GM23338 (cell line): Measurements from ENCODE around the gene KCNH8. TPM values are rescaled to one million over a fixed set of nuclear protein-coding genes. Genes with fewer than 3 reads are reported as not detected.

Experiments
- ATAC-seq: fragments of 200-7000 bp; cut with Tn5 transposase; 3 replicates; pipeline ENCODE4 v1.9.1; 2020
- DNase-seq: peaks from one replicate; pipeline ENCODE4 v3.0.0-alpha.2; 2015; ENCODE audit warnings: low spot score
- H2AFZ ChIP-seq: fragments of 200-600 bp; sonication (generic); 2 replicates; pipeline ENCODE4 v1.8.0; 2016; ENCODE audit warnings: antibody characterized with exemption, mild to moderate bottlenecking, moderate library complexity
- H3F3A ChIP-seq: fragments of 200-600 bp; sonication (generic); replicated peaks from 2 replicates; pipeline ENCODE4 v1.8.0; 2017; ENCODE audit warnings: antibody characterized with exemption, mixed run types, low read depth
- H3K27ac ChIP-seq: fragments of 200-600 bp; sonication (generic); 2 replicates; pipeline ENCODE4 v1.6.1; 2016; ENCODE audit warnings: low read depth
- H3K27me3 ChIP-seq: fragments of 200-600 bp; sonication (generic); 2 replicates; pipeline ENCODE4 v1.8.0; 2016; ENCODE audit warnings: mild to moderate bottlenecking, mixed run types, moderate library complexity; ENCODE audit not compliant: insufficient read depth
- H3K36me3 ChIP-seq: fragments of 200-600 bp; sonication (generic); 2 replicates; pipeline ENCODE4 v1.8.0; 2016; ENCODE audit warnings: mild to moderate bottlenecking; ENCODE audit not compliant: insufficient read depth
- H3K4me1 ChIP-seq: fragments of 200-600 bp; sonication (generic); 2 replicates; pipeline ENCODE4 v1.8.0; 2016; ENCODE audit warnings: mild to moderate bottlenecking, moderate library complexity; ENCODE audit not compliant: insufficient read depth
- H3K4me2 ChIP-seq: fragments of 200-600 bp; sonication (generic); 2 replicates; pipeline ENCODE4 v1.7.1; 2017; ENCODE audit warnings: mixed run types
- H3K4me3 ChIP-seq: fragments of 200-600 bp; sonication (generic); 2 replicates; pipeline ENCODE4 v1.6.1; 2016; ENCODE audit warnings: mixed run types
- H3K79me2 ChIP-seq: fragments of 200-600 bp; sonication (generic); replicated peaks from 2 replicates; pipeline ENCODE4 v1.8.0; 2017; ENCODE audit warnings: mild to moderate bottlenecking; ENCODE audit not compliant: insufficient read depth
- H3K9me2 ChIP-seq: fragments of 200-600 bp; sonication (generic); 2 replicates; pipeline ENCODE4 v1.8.0; 2017; ENCODE audit not compliant: insufficient read depth
- H4K20me1 ChIP-seq: fragments of 200-600 bp; sonication (generic); replicated peaks from 2 replicates; pipeline ENCODE4 v1.8.0; 2017; ENCODE audit warnings: mild to moderate bottlenecking; ENCODE audit not compliant: insufficient read depth
- H3K27ac Mint-ChIP-seq: 2 replicates; pipeline ENCODE4 v1.8.0; 2020; ENCODE audit warnings: inconsistent platforms, mild to moderate bottlenecking, moderate library complexity, mixed read lengths
- H3K27me3 Mint-ChIP-seq: 3 replicates; pipeline ENCODE4 v1.8.0; 2022; ENCODE audit warnings: low read depth, mild to moderate bottlenecking, moderate library complexity, mixed read lengths, inconsistent platforms; ENCODE audit not compliant: insufficient read depth, poor library complexity
- H3K36me3 Mint-ChIP-seq: 3 replicates; pipeline ENCODE4 v1.8.0; 2021; ENCODE audit warnings: low read depth, mild to moderate bottlenecking, inconsistent platforms, moderate library complexity, mixed read lengths
- H3K4me1 Mint-ChIP-seq: 3 replicates; pipeline ENCODE4 v1.8.0; 2020; ENCODE audit warnings: mild to moderate bottlenecking, inconsistent platforms, mixed read lengths
- H3K4me3 Mint-ChIP-seq: 3 replicates; pipeline ENCODE4 v1.8.0; 2021; ENCODE audit warnings: moderate library complexity, mild to moderate bottlenecking, inconsistent platforms, mixed read lengths
- H3K9me3 Mint-ChIP-seq: 3 replicates; pipeline ENCODE4 v1.8.0; 2020; ENCODE audit warnings: moderate library complexity, mild to moderate bottlenecking, inconsistent platforms, mixed read lengths
- EZH2phosphoT487 ChIP-seq: fragments of 200-600 bp; sonication (generic); IDR thresholded peaks from one replicate; pipeline ENCODE4 v1.8.1; 2018; ENCODE audit warnings: antibody characterized with exemption; ENCODE audit not compliant: unreplicated experiment
- JUNB ChIP-seq: IDR thresholded peaks from one replicate; pipeline ENCODE4 v1.6.1; 2016; ENCODE audit warnings: antibody characterized with exemption; ENCODE audit not compliant: unreplicated experiment
- NANOG ChIP-seq: IDR thresholded peaks from 2 replicates; pipeline ENCODE4 v1.6.1; 2016; ENCODE audit warnings: antibody characterized with exemption, borderline replicate concordance
- POLR2AphosphoS5 ChIP-seq: IDR thresholded peaks from 2 replicates; pipeline ENCODE4 v1.6.1; 2016; ENCODE audit warnings: antibody characterized with exemption, low read depth
- REST ChIP-seq: IDR thresholded peaks from one replicate; pipeline ENCODE4 v1.6.1; 2018; ENCODE audit warnings: antibody characterized with exemption; ENCODE audit not compliant: unreplicated experiment
- STAT1 ChIP-seq: IDR thresholded peaks from one replicate; pipeline ENCODE4 v1.6.1; 2016; ENCODE audit warnings: antibody characterized with exemption; ENCODE audit not compliant: unreplicated experiment
- ZNF114 ChIP-seq: fragments of 250-450 bp; sonication (Bioruptor Pico); IDR thresholded peaks from 2 replicates; pipeline ENCODE4 v1.5.0; 2020; ENCODE audit warnings: mild to moderate bottlenecking, moderate library complexity
- ZNF331 ChIP-seq: fragments of 250-450 bp; sonication (Bioruptor Pico); IDR thresholded peaks from 2 replicates; pipeline ENCODE4 v1.5.0; 2020; ENCODE audit warnings: low read depth, mild to moderate bottlenecking, moderate library complexity
- ZNF462 ChIP-seq: fragments of 250-450 bp; sonication (Bioruptor Pico); IDR thresholded peaks from 2 replicates; pipeline ENCODE4 v1.5.0; 2020; ENCODE audit warnings: mild to moderate bottlenecking, moderate library complexity
- polyA plus RNA-seq: library from polyadenylated mRNA; unstranded; fragments of >200 nt; fragmentation: Nextera tagmentation; extraction: Ambion mirVana; gene quantifications from 2 replicates; pipeline ENCODE4 v1.2.1, GENCODE V29; 2016
- total RNA-seq: library from RNA; depleted of rRNA; stranded (reverse); fragments of >200 nt; shearing (Covaris generic); gene quantifications from 2 replicates; pipeline ENCODE4 v1.2.3, GENCODE V29; 2014
- TF ChIP-seq, protein P1 (sequence below): IDR thresholded peaks from 2 replicates; pipeline ENCODE4 v1.6.1; 2016; ENCODE audit warnings: antibody characterized with exemption

KCNH8 gene
- total and polyA plus RNA-seq, 2 experiments from 2014 or later = 1.3 to 3.4 TPM

- Histone ChIP-seq H3K4me2 (no peak overlapping the region), H3K4me3 (no peak overlapping the region), H3K4me1 (no peaks in the 10 kb centered on the region), H3F3A (no peaks in the 10 kb centered on the region), H4K20me1 (no peaks in the 10 kb centered on the region), H3K36me3 (no peaks in the 10 kb centered on the region), H3K79me2 (no peaks in the 10 kb centered on the region), H3K27me3 (no peaks in the 10 kb centered on the region), H3K9me2 (peaks cover 4% of the 10 kb centered on the region; the same call in 1 of the 2 replicates), H3K27ac (no peak overlapping the region), H2AFZ (no peak overlapping the region)
- ATAC-seq (no peak), DNase-seq (no peak)
- H3K27ac Mint-ChIP-seq = no peak overlapping the region
- no peaks in the 10 kb centered on the region for H3K36me3 Mint-ChIP-seq
- H3K4me1 Mint-ChIP-seq = peaks cover 5% of the 10 kb centered on the region; the same call in 2 of the 3 replicates
- TF ChIP-seq, protein P1, sequence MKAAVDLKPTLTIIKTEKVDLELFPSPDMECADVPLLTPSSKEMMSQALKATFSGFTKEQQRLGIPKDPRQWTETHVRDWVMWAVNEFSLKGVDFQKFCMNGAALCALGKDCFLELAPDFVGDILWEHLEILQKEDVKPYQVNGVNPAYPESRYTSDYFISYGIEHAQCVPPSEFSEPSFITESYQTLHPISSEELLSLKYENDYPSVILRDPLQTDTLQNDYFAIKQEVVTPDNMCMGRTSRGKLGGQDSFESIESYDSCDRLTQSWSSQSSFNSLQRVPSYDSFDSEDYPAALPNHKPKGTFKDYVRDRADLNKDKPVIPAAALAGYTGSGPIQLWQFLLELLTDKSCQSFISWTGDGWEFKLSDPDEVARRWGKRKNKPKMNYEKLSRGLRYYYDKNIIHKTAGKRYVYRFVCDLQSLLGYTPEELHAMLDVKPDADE = no peak
- TF ChIP-seq JUNB = no peak
- TF ChIP-seq NANOG = no peak
- no peak for TF ChIP-seq ZNF114
- no peak for TF ChIP-seq EZH2phosphoT487
- no peak for TF ChIP-seq STAT1
- TF ChIP-seq ZNF331 (CRISPR knock-in tag) = no peak
- no peak for TF ChIP-seq POLR2AphosphoS5
- no peaks in the 10 kb centered on the region; the same call in 2 of the 3 replicates for H3K9me3 Mint-ChIP-seq
- no peaks in the 10 kb centered on the region for H3K27me3 Mint-ChIP-seq
- no peak overlapping the region for H3K4me3 Mint-ChIP-seq
Measured at GRCh38 chr3:19573644-19574043, 425.3 kb downstream of the KCNH8 start.

DNA sequence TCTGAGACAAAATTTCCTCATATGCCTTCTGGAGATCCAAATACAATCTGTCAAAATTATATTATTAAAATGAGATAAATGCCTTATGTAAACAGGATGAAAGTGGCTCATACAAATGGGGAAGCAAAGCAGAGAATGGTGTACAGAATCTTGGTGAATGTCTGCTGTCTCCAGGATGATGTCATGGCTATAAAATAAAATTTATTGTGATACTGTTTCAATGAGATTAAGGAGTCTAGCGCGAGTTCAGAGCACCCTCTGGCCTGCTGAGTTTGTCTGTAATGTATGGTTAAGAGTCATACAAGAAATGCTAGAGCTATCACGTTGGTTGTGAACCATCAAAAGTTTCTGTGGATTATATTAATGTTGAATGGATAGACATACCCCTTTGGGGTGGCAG lies 426.0 kb downstream of the KCNH8 start:
- Histone ChIP-seq H3K27ac (no peak overlapping the region), H3K9me2 (peaks cover 4% of the 10 kb centered on the region; the same call in 1 of the 2 replicates), H3K4me1 (no peaks in the 10 kb centered on the region), H3K4me3 (no peak overlapping the region), H3K27me3 (no peaks in the 10 kb centered on the region), H3K79me2 (no peaks in the 10 kb centered on the region), H3K36me3 (no peaks in the 10 kb centered on the region), H3K4me2 (no peak overlapping the region), H2AFZ (no peak overlapping the region), H3F3A (no peaks in the 10 kb centered on the region), H4K20me1 (no peaks in the 10 kb centered on the region)
- Mint-ChIP-seq H3K36me3 (no peaks in the 10 kb centered on the region), H3K27ac (no peak overlapping the region), H3K27me3 (no peaks in the 10 kb centered on the region), H3K4me1 (peaks cover 5% of the 10 kb centered on the region; the same call in 2 of the 3 replicates), H3K4me3 (no peak overlapping the region), H3K9me3 (no peaks in the 10 kb centered on the region; the same call in 2 of the 3 replicates)
- DNase-seq = no peak
- no peak for ATAC-seq
- TF ChIP-seq REST = no peak
- no peak for TF ChIP-seq EZH2phosphoT487
- TF ChIP-seq ZNF114 = no peak
- no peak for TF ChIP-seq ZNF462 (CRISPR knock-in tag)
